H9 (cell line): ENCODE results near the gene RASGRF1. TPM values are rescaled to one million over a fixed set of nuclear protein-coding genes. Genes with fewer than 3 reads are reported as not detected.

ENCODE experiments used
- DNase-seq: peaks from one replicate; pipeline ENCODE4 v3.0.0-alpha.2; 2017
- H2AFZ ChIP-seq: one replicate; pipeline ENCODE4 v1.6.1; 2013; ENCODE audit warnings: mild to moderate bottlenecking, low read length, control low read depth, moderate library complexity
- H2AK5ac ChIP-seq: 2 replicates; pipeline ENCODE4 v1.6.1; 2013; ENCODE audit warnings: low read length, control low read depth, mixed read lengths; ENCODE audit not compliant: insufficient read length
- H2BK120ac ChIP-seq: one replicate; pipeline ENCODE4 v1.6.1; 2013; ENCODE audit warnings: low read depth, mild to moderate bottlenecking, low read length, control low read depth, inconsistent platforms; ENCODE audit not compliant: poor library complexity, severe bottlenecking
- H2BK12ac ChIP-seq: 2 replicates; pipeline ENCODE4 v1.6.1; 2013; ENCODE audit warnings: low read length, control low read depth, mixed read lengths, low read depth; ENCODE audit not compliant: insufficient read length
- H2BK15ac ChIP-seq: 2 replicates; pipeline ENCODE4 v1.6.1; 2013; ENCODE audit warnings: low read depth, low read length, control low read depth
- H2BK20ac ChIP-seq: one replicate; pipeline ENCODE4 v1.6.1; 2013; ENCODE audit warnings: low read depth, mild to moderate bottlenecking, low read length, control low read depth, inconsistent platforms; ENCODE audit not compliant: poor library complexity, severe bottlenecking
- H2BK5ac ChIP-seq: 2 replicates; pipeline ENCODE4 v1.6.1; 2013; ENCODE audit warnings: low read length, control low read depth, mixed read lengths; ENCODE audit not compliant: insufficient read length
- H3K14ac ChIP-seq: 2 replicates; pipeline ENCODE4 v1.6.1; 2013; ENCODE audit warnings: low read length, control low read depth; ENCODE audit not compliant: insufficient read depth
- H3K18ac ChIP-seq: 2 replicates; pipeline ENCODE4 v1.6.1; 2013; ENCODE audit warnings: low read depth, mild to moderate bottlenecking, mixed read lengths, low read length, control low read depth; ENCODE audit not compliant: insufficient read length
- H3K23ac ChIP-seq: 2 replicates; pipeline ENCODE4 v1.6.1; 2013; ENCODE audit warnings: low read length, control low read depth, mixed read lengths, low read depth; ENCODE audit not compliant: insufficient read length
- H3K23me2 ChIP-seq: 2 replicates; pipeline ENCODE4 v1.6.1; 2013; ENCODE audit warnings: low read depth, mild to moderate bottlenecking, mixed read lengths, low read length, control low read depth; ENCODE audit not compliant: insufficient read length, poor library complexity, severe bottlenecking
- H3K27ac ChIP-seq: 2 replicates; pipeline ENCODE4 v1.5.1; 2013; ENCODE audit warnings: low read length, control low read depth, mixed read lengths, low read depth; ENCODE audit not compliant: insufficient read length
- H3K27me3 ChIP-seq: 2 replicates; pipeline ENCODE4 v1.6.1; 2013; ENCODE audit warnings: low read length, control low read depth, inconsistent platforms; ENCODE audit not compliant: insufficient read depth
- H3K4ac ChIP-seq: 2 replicates; pipeline ENCODE4 v1.6.1; 2013; ENCODE audit warnings: low read depth, mild to moderate bottlenecking, control low read depth, inconsistent platforms, low read length, moderate library complexity
- H3K4me1 ChIP-seq: 2 replicates; pipeline ENCODE4 v1.6.1; 2013; ENCODE audit warnings: low read length, control low read depth, inconsistent platforms; ENCODE audit not compliant: insufficient read depth
- H3K4me2 ChIP-seq: 2 replicates; pipeline ENCODE4 v1.6.1; 2013; ENCODE audit warnings: low read length, control low read depth, mixed read lengths; ENCODE audit not compliant: insufficient read length, insufficient read depth
- H3K56ac ChIP-seq: 2 replicates; pipeline ENCODE4 v1.6.1; 2013; ENCODE audit warnings: low read depth, mild to moderate bottlenecking, mixed read lengths, low read length, control low read depth; ENCODE audit not compliant: insufficient read length
- H3K79me1 ChIP-seq: 2 replicates; pipeline ENCODE4 v1.6.1; 2013; ENCODE audit warnings: low read depth, mild to moderate bottlenecking, moderate library complexity, low read length, control low read depth, inconsistent platforms; ENCODE audit not compliant: insufficient read depth, poor library complexity, severe bottlenecking
- H3K79me2 ChIP-seq: 2 replicates; pipeline ENCODE4 v1.6.1; 2013; ENCODE audit warnings: low read length, control low read depth, inconsistent platforms; ENCODE audit not compliant: insufficient read depth
- H3K9ac ChIP-seq: 2 replicates; pipeline ENCODE4 v1.6.1; 2013; ENCODE audit warnings: low read length, control low read depth, mixed read lengths; ENCODE audit not compliant: insufficient read length; ENCODE audit errors: extremely low read depth
- H3K9me3 ChIP-seq: one replicate; pipeline ENCODE4 v1.6.1; 2013; ENCODE audit warnings: low read depth, low read length, inconsistent platforms; ENCODE audit not compliant: control insufficient read depth
- H3T11ph ChIP-seq: one replicate; pipeline ENCODE4 v1.6.1; 2013; ENCODE audit warnings: mild to moderate bottlenecking, low read length, control low read depth, inconsistent platforms
- H4K20me1 ChIP-seq: one replicate; pipeline ENCODE4 v1.6.1; 2013; ENCODE audit not compliant: control insufficient read depth, insufficient read length, insufficient read depth
- H4K5ac ChIP-seq: 2 replicates; pipeline ENCODE4 v1.6.1; 2013; ENCODE audit warnings: low read depth, mild to moderate bottlenecking, mixed read lengths, low read length, control low read depth; ENCODE audit not compliant: insufficient read length
- H4K8ac ChIP-seq: replicated peaks from 2 replicates; pipeline ENCODE4 v1.6.1; 2013; ENCODE audit warnings: low read length, control low read depth, mixed read lengths, low read depth; ENCODE audit not compliant: insufficient read length
- H4K91ac ChIP-seq: 2 replicates; pipeline ENCODE4 v1.6.1; 2013; ENCODE audit warnings: low read depth, mild to moderate bottlenecking, moderate library complexity, mixed read lengths, low read length, control low read depth; ENCODE audit not compliant: insufficient read length
- H3K27ac Mint-ChIP-seq, 3 experiments: 2 replicates in 2 of 3; 3 replicates in 1 of 3; pipeline ENCODE4 v1.8.0; 2020 to 2021; ENCODE audit warnings: mixed read lengths in 3 of 3, mild to moderate bottlenecking in 1 of 3, moderate library complexity in 1 of 3
- H3K27me3 Mint-ChIP-seq: 2 replicates; pipeline ENCODE4 v1.8.0; 2021; ENCODE audit warnings: low read depth, mild to moderate bottlenecking, moderate library complexity, mixed read lengths
- H3K36me3 Mint-ChIP-seq, 3 experiments: 2 replicates in 2 of 3; 3 replicates in 1 of 3; pipeline ENCODE4 v1.8.0; 2020 to 2021; ENCODE audit warnings: low read depth in 3 of 3, mixed read lengths in 3 of 3; ENCODE audit not compliant: insufficient read depth in 1 of 3
- H3K4me1 Mint-ChIP-seq, 2 experiments: 2 replicates each; pipeline ENCODE4 v1.8.0; 2020; ENCODE audit warnings: mixed read lengths in 2 of 2
- H3K4me3 Mint-ChIP-seq, 2 experiments: 2 replicates in 1 of 2; 3 replicates in 1 of 2; pipeline ENCODE4 v1.8.0; 2020 to 2021; ENCODE audit warnings: mild to moderate bottlenecking in 2 of 2, mixed read lengths in 2 of 2, moderate library complexity in 1 of 2
- H3K9me3 Mint-ChIP-seq, 2 experiments: 2 replicates in 1 of 2; 3 replicates in 1 of 2; pipeline ENCODE4 v1.8.0; 2020; ENCODE audit warnings: mild to moderate bottlenecking in 2 of 2, mixed read lengths in 2 of 2, moderate library complexity in 1 of 2
- WGBS: extraction: QIAGEN DNeasy Blood & Tissue Kit; methylation state at CpG from one replicate; pipeline ENCODE4 v1.1.7; 2013; ENCODE audit warnings: missing lambda C conversion rate, low lambda C conversion rate, mixed read lengths; ENCODE audit not compliant: insufficient read length; ENCODE audit errors: extremely low coverage; 5-methylcytosine and 5-hydroxymethylcytosine counted together
- total RNA-seq: library from RNA; stranded (reverse); gene quantifications from 2 replicates; pipeline ENCODE4 v1.2.1, GENCODE V29; 2021
- TF ChIP-seq, protein P1 (sequence below): fragments of 200-600 bp; sonication (generic); conservative IDR thresholded peaks from 3 replicates; pipeline ENCODE4 v1.8.0; 2021; ENCODE audit warnings: antibody characterized with exemption, mild to moderate bottlenecking

RASGRF1 gene
- total RNA-seq, 1 experiment from 2014 or later = 0.48 TPM

DNA sequence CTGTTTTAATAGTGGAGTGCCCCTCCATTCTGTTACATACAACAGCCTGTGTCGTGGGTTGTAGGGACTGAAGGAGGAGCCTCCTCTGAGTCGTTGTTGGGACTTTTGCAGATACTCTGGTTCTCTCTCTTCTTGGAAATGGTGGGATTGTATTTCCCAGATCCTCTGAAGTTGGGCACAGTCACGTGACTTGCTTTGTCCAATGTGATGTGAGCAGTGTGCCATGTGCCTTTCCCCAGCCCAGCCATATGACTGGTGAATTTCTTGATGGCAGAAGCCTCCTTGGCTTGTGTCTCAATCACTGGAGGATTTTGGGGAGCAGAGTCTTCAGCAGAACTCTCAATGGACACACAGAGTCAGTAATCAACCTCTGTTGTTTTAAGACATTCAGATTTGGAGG lies 36.2 kb downstream of the RASGRF1 start:
- H2BK20ac ChIP-seq = no peak overlapping the region
- H2BK5ac ChIP-seq = no peak overlapping the region
- Mint-ChIP-seq H3K9me3 (no peaks in the 10 kb centered on the region), H3K27me3 (peaks cover 86% of the 10 kb centered on the region), H3K4me1 (peaks cover 9% of the 10 kb centered on the region in 2 experiments), H3K36me3 (no peaks in the 10 kb centered on the region), H3K4me3 (no peak overlapping the region), H3K27ac (no peak overlapping the region)
- no peaks in the 10 kb centered on the region for H3K79me1 ChIP-seq
- no peak overlapping the region for H2BK15ac ChIP-seq
- H2AFZ ChIP-seq = no peak overlapping the region
- no peak overlapping the region for H3K9ac ChIP-seq
- no peak overlapping the region for H3K18ac ChIP-seq
- no peak overlapping the region for H2AK5ac ChIP-seq
- H3K23me2 ChIP-seq = no peaks in the 10 kb centered on the region
- H4K5ac ChIP-seq = no peak overlapping the region
- H4K20me1 ChIP-seq = no peaks in the 10 kb centered on the region
- no peak overlapping the region for H3K27ac ChIP-seq
- H3K4me2 ChIP-seq = no peak overlapping the region
- no peaks in the 10 kb centered on the region; the same call in 1 of the 2 replicates for H3K4me1 ChIP-seq
- H3K27me3 ChIP-seq = peaks cover 17% of the 10 kb centered on the region; the same call in 1 of the 2 replicates
- H4K8ac ChIP-seq = no peak overlapping the region
- H3K79me2 ChIP-seq = no peaks in the 10 kb centered on the region
- H3K56ac ChIP-seq = no peak overlapping the region
- no peak for DNase-seq
- no peak overlapping the region for H2BK120ac ChIP-seq
- H4K91ac ChIP-seq = no peak overlapping the region
- no peak overlapping the region for H3K4ac ChIP-seq
- H2BK12ac ChIP-seq = no peak overlapping the region
- no peak overlapping the region for H3T11ph ChIP-seq
- no peak overlapping the region for H3K14ac ChIP-seq
- TF ChIP-seq, protein P1, sequence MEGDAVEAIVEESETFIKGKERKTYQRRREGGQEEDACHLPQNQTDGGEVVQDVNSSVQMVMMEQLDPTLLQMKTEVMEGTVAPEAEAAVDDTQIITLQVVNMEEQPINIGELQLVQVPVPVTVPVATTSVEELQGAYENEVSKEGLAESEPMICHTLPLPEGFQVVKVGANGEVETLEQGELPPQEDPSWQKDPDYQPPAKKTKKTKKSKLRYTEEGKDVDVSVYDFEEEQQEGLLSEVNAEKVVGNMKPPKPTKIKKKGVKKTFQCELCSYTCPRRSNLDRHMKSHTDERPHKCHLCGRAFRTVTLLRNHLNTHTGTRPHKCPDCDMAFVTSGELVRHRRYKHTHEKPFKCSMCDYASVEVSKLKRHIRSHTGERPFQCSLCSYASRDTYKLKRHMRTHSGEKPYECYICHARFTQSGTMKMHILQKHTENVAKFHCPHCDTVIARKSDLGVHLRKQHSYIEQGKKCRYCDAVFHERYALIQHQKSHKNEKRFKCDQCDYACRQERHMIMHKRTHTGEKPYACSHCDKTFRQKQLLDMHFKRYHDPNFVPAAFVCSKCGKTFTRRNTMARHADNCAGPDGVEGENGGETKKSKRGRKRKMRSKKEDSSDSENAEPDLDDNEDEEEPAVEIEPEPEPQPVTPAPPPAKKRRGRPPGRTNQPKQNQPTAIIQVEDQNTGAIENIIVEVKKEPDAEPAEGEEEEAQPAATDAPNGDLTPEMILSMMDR = no peak
- no peaks in the 10 kb centered on the region for H3K9me3 ChIP-seq
- no peak overlapping the region for H3K23ac ChIP-seq
- no CpG with 5 or more reads among the region's 3 CpGs for WGBS
